Measurements from ENCODE around the gene ATF7. TPM values are rescaled to one million over a fixed set of nuclear protein-coding genes. Genes with fewer than 3 reads are reported as not detected.

ATF7 gene
- total and polyA plus RNA-seq, 9 of the 15 experiments (the other 6 are each of a cell fraction or from before 2014, with no cell fraction given), result 10.6 to 30.4 (median 20.7) TPM

DNA sequence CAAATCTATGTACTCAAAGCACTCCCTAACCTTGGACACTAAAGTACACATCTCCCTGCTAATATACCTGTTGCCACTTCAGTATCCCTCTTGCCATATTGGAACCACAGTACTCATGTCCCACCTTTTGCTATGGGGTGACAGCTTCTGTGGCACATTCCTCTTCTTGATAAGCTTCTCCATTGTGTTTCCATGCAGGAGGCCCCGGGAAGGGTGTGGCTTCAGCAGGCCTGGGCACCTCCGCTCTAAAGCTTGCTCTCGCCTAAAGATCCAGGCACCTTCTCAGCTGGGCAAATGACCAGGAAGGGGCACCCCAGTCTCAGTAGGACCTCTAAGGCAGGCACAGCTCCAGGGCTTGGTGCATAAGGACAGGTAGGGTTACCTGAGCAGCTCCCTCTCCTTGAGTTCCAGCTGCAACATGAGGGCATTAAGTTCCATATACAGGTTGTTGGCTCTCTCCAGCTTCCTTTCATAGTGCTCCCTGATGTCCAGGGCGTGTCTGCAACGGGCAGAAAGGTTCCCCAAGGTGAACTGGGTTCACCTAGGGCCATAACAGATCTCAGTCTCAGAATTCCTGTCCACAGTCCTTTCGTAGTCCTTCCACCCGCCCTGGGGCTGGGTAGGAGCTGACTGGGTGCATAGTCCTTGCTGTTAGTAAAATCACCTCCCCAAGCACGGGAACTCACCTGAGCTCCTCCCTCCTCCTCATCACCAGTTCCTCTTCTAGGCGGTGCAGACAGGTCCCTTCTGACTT is 142.8 kb downstream of the ATF7 start:
- no peak overlapping the region for H3K9ac ChIP-seq (ENCODE audit: insufficient read depth in 1 of 2, low read depth in 2 of 2, low read length in 2 of 2)
- H3K79me2 ChIP-seq (ENCODE audit: control insufficient read depth, insufficient read depth, low read length), result 0 out of 3 replicates have a peak, but pooled peaks cover 3% of the 10 kb centered on the region
- peaks cover 3% of the 10 kb centered on the region for H3K9me1 ChIP-seq (ENCODE audit: control insufficient read depth, insufficient read depth, low read length)
- H3K27ac ChIP-seq (ENCODE audit: extremely low read depth, low read depth, low read length), result no peak overlapping the region
- peaks cover 88% of the 10 kb centered on the region for H3K36me3 ChIP-seq (ENCODE audit: control insufficient read depth, insufficient read depth, low read length)
- DNase-seq (ENCODE audit: extremely low read depth in 1 of 4, low spot score in 3 of 4) (no peak), ATAC-seq (peak; percentile 2), FAIRE-seq (peak; percentile 29)
- POLR2A ChIA-PET, result interaction anchor here (0.6 to 7.1 kb wide), 11 partner anchors 9 to 427 kb away, joined by 3 to 99 read pairs (median 4); partner anchors contain the start of gene SP1
- H3K9me3 ChIP-seq (replicated peaks; ENCODE audit: control insufficient read depth, insufficient read depth, low read depth, low read length), result no peaks in the 10 kb centered on the region
- 67% methylated on average over 9 of the region's 9 CpGs for WGBS (ENCODE audit: insufficient coverage, low coverage, missing lambda C conversion rate)
- no peak overlapping the region for H3K4me2 ChIP-seq (ENCODE audit: insufficient read depth, low read length)
- CTCF ChIA-PET (ENCODE audit: low intra/inter-chr PET ratio), result no interaction called here
- H3K4me3 ChIP-seq, result no peak overlapping the region
- H3K27me3 ChIP-seq (ENCODE audit: control insufficient read depth in 2 of 2, insufficient read depth in 2 of 2, low read length in 2 of 2), result no peaks in the 10 kb centered on the region
- BruUV-seq (replicated peaks), result no TSS peak
- peak; percentile 47; the same call in 1 of the 2 replicates for TF ChIP-seq POLR2AphosphoS5 (IDR thresholded peaks at IDR 0.05; ENCODE audit: control insufficient read depth, insufficient read depth, low read depth, low read length)
- TF ChIP-seq SIRT6 (IDR thresholded peaks at IDR 0.05; ENCODE audit: low read depth, low read length), result peak; percentile 60
- no peak for TF ChIP-seq BCL6 (CRISPR knock-in tag; IDR thresholded peaks at IDR 0.05)
- TF ChIP-seq POLR2A (conservative IDR thresholded peaks at IDR 0.05), result peak; percentile 54
- TF ChIP-seq ZKSCAN3 (CRISPR knock-in tag; IDR thresholded peaks at IDR 0.05), result no peak
- peak; percentile 1; the same call in 1 of the 2 replicates for TF ChIP-seq VEZF1 (CRISPR knock-in tag; IDR thresholded peaks at IDR 0.05)
- no peak for TF ChIP-seq ATF3 (IDR thresholded peaks at IDR 0.05)
- no peak for TF ChIP-seq ATF3 (CRISPR knock-in tag; conservative IDR thresholded peaks at IDR 0.05)
- TF ChIP-seq POLR2B (IDR thresholded peaks at IDR 0.05; ENCODE audit: low read depth, partially characterized antibody), result peak; percentile 67
- peak; percentile 61 for TF ChIP-seq SUPT5H (IDR thresholded peaks at IDR 0.05)
- peaks cover 0 to 11% of the 10 kb centered on the region in 2 experiments; a peak in 2 of 5 replicates for H3K4me1 ChIP-seq (replicated peaks in 1 of 2; ENCODE audit: control insufficient read depth in 2 of 2, insufficient read depth in 2 of 2, low read length in 2 of 2)
- no peak overlapping the region for H2AFZ ChIP-seq (ENCODE audit: low read depth, low read length)
- H4K20me1 ChIP-seq (replicated peaks; ENCODE audit: control insufficient read depth, insufficient read depth, low read length), result peaks cover 8% of the 10 kb centered on the region
- in situ Hi-C loops (cut with MboI) (no loop called here), intact Hi-C loops (cut with micrococcal nuclease) (no loop called here)

Data from K562 (cell line).